ENCODE results near the gene PELI3.
A peak's percentile ranks its signal among the peaks of the same experiment; 100 is the strongest.

The PELI3 gene

GRCh38 chr11:66505276-66505816 lies 38.6 kb downstream of the PELI3 start:
- DNase-seq (ENCODE audit: low read depth in 3 of 3) = no peak

GRCh38 chr11:66509131-66509561 lies 42.4 kb downstream of the PELI3 start:
- no peak for DNase-seq (ENCODE audit: low read depth in 3 of 3)

- peak; percentile 69 to 84 (median 70) for DNase-seq (ENCODE audit: low read depth in 3 of 3)
Observed at GRCh38 chr11:66510271-66510989, 43.7 kb downstream of the PELI3 start, which contains the start of gene BBS1. Gene BBS1 (plus strand): TSS chr11:66510635. CDS start chr11:66510660, 25 bp downstream.

GRCh38 chr11:66510990-66511339 lies 44.3 kb downstream of the PELI3 start:
- DNase-seq (ENCODE audit: low read depth in 3 of 3) = no peak

- DNase-seq (ENCODE audit: low read depth in 3 of 3) = no peak
Observed at GRCh38 chr11:66523611-66524010, 56.9 kb downstream of the PELI3 start.

DNA sequence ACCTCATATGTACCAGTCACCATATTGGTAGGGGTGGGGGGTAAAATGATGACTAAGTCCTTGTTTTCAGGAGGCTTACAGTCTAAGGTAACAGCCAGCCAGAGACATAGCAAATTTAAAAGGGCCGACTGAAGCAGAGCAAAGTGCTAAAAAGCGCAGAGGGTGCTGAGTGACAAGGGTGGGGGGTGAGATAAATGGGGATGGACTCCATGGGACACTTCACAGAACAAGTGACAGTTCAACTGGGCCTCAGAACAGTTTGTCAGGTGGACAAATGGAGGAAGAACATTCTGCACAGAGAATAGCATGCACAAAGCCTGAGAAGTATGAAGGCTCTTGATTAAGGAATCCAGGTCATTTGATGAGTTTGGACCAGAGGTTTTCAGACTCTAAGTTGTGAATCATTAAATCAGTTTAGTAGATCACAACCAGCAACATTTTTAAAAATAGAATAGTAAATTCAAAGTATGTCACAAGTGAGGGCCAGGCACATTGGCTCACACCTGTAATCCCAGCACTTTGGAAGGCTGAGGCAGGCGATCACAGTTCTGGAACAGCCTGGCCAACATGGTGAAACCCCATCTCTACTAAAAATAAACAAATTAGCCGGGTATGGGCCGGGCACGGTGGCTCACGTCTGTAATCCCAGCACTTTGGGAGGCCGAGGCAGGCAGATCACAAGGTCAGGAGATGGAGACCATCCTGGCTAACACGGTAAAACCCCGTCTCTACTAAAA lies 57.8 kb downstream of the PELI3 start:
- DNase-seq (ENCODE audit: low read depth in 3 of 3) = no peak
